Inferior parietal cortex (tissue), 1 donor: Measurements from ENCODE around the gene FAM217B.

ENCODE experiments used
- DNase-seq: peaks from one replicate; pipeline ENCODE4 v3.0.0-alpha.2; 2016; ENCODE audit errors: extremely low spot score

FAM217B gene

DNA sequence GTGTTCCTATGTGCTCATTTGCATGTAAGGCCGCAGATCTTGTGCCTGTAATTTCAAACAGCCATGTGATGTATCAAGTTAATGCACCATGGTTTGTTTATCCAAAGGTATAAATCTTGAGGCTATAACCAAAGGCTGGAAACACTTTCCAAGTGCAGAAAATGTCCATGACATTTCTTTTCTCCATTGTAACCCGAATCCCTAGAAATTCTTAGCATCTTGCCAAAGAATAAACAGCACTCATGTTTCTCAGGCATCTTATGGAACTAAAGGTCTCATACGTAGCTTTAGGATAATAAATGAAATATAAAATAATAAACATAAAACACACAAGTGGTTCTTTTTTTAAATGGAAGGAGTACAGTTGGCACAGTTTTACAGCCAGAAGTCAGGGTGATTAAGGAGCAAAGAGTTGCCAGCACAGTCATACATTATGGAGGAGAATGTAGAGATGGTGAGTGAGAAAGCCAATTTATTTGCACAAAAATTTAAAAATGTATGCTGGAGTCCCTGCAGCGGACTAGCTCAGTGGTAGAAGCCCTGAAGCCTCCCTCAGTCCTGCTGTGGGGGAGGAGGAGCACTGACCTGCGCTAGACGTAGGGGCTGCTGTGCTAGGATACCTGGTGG lies 36.1 kb downstream of the FAM217B start:
- DNase-seq, result no peak

GRCh38 chr20:59977086-59977485 lies 36.9 kb downstream of the FAM217B start:
- DNase-seq, result peak; percentile 39

GRCh38 chr20:59983076-59983475 lies 42.9 kb downstream of the FAM217B start:
- no peak for DNase-seq

DNA sequence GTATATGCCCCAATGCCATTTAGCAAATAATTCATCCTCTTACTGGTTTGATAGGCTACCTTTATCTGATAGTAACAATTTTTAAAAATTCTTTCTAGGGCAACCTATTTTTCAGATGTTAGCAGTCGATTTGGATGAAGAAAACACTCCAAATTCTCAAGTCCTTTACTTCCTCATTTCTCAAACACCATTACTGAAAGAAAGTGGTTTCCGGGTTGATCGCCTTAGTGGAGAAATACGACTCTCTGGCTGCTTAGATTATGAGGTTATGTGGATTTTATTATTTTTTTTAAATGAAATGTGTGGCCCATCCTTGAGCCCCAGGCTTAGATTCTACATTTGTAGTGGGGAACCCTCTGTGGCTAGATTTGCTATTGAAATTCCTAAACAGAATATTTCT lies 44.4 kb downstream of the FAM217B start:
- DNase-seq, result no peak

DNA sequence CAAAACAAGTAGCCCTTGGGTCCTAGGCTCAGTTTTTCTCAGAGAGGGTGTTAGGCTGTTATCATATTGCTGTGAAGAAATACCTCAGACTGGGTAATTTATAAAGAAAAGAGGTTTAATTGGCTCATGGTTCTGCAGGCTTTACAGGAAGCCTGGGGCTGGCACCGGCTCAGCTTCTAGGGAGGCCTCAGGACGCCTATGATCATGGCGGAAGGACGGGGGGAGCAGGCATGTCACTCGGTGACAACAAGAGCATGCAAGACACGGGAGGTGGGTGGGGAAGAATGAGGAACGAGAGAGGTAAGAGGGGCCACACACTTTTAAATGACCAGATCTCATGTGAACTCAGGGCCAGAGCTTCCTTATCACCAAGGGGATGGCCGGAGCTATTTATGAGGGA lies 45.0 kb downstream of the FAM217B start:
- no peak for DNase-seq

GRCh38 chr20:59985864-59986263 lies 45.7 kb downstream of the FAM217B start:
- DNase-seq, result no peak

- DNase-seq, result no peak
Observed at GRCh38 chr20:59987135-59987534, 46.9 kb downstream of the FAM217B start.

DNA sequence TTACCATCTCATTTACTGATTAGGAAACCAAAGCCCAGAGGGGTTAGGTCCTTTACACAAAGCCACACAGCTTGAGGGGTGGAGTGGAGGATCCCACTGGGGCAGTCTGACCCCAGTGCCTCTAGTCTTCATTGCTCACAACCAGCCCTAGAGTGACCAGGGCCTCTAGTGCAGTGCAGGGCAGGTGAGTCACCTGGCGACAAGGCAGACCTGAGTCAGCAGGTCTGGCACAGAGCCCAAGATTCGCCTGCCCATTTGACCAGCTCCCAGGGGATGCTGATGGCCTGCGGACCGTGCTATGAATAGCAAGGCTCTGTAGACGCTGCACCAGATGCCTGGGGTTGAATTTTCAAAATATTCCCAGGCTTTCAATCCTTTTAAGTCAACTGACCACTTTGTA lies 48.0 kb downstream of the FAM217B start:
- DNase-seq, result no peak

GRCh38 chr20:59992526-59993084 lies 52.4 kb downstream of the FAM217B start:
- no peak for DNase-seq

GRCh38 chr20:59993736-59994430 lies 53.7 kb downstream of the FAM217B start:
- no peak for DNase-seq

DNA sequence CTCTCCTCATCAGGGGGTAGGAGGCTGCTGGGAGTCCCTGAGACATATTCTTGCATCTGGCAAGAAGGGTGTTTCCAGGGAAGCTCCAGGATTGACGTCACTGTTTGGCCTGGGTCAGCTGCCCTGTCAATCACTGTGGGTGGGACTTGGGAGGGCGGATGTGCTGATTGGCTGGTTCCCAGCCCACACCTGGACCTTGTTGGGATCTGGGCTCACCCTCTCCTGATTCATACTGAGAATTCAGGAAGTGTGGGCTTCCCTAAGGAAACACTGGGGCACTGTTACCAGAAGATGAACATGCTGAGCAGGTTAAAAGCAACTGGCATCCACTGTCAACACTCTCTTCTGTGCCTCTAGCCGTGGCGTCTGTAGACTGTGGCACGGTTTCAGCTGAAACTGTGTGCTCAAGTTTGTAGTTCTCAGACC lies 54.5 kb downstream of the FAM217B start:
- no peak for DNase-seq

GRCh38 chr20:59996108-59996507 lies 55.9 kb downstream of the FAM217B start:
- no peak for DNase-seq

DNA sequence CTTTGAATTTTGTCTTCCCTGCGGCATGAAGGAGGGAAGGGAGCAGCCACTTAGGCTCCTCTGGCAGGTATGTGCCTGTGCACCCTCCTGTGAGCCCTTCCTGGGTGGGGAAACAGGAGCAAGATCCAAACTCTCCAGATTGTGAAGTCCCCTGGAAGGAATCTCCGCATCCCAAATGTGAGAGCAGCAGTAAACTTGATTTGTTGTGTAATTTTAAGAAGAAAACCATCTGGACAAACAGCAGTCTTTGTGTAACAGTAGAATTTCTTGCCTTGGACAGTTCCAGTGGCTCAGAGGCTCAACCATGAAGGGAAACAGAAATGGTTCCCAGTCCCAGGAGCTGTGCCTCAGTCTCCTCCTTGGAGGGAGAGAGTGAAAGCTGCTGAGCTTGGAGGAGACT lies 57.7 kb downstream of the FAM217B start:
- DNase-seq, result no peak
